ENCODE data around the gene CASP10. TPM values are rescaled to one million over a fixed set of nuclear protein-coding genes. Genes with fewer than 3 reads are reported as not detected.

CASP10 gene
- total and polyA plus RNA-seq, 2 of the 8 experiments (the other 6 are each of a cell fraction or from before 2014, with no cell fraction given), result 2.3 to 4.0 TPM

DNA sequence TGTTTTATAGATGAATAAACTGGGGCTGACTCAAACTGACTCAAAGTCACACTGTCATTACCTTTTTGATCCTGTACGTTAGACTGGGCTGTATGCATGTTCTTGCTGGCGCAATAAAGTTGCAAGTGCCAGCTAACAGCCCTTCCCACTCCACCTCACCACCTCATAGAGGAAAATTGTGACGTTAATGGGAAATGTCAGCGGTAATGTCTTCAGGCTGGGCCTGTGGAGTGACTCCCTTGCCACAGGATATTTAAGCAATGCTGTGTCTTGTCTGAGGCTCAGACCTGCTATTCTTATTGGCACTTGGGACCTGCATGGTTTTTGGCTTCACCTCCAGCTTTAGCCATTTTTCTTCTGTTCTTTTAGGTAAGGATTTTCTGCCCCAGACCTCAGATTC is 25.2 kb upstream of the CASP10 start:
- Histone ChIP-seq H2BK15ac (ENCODE audit: low read length) (no peak overlapping the region), H3K23me2 (ENCODE audit: low read depth, low read length) (no peaks in the 10 kb centered on the region), H2BK12ac (ENCODE audit: low read depth, low read length) (no peak overlapping the region), H3K56ac (replicated peaks; ENCODE audit: insufficient read length, low read depth, low read length) (no peak overlapping the region), H2AFZ (ENCODE audit: low read length) (peak overlapping the region; percentile 98), H3K18ac (ENCODE audit: extremely low read depth, low read length) (no peak overlapping the region), H3K79me1 (ENCODE audit: low read depth, low read length) (no peaks in the 10 kb centered on the region), H2AK5ac (ENCODE audit: low read depth, low read length) (no peak overlapping the region), H3K23ac (ENCODE audit: insufficient read length) (no peak overlapping the region), H4K8ac (ENCODE audit: extremely low read depth, insufficient read depth, low read length) (no peak overlapping the region), H3K27ac (ENCODE audit: low read depth, low read length) (peak overlapping the region; percentile 31; the same call in 1 of the 2 replicates), H3K9me3 (ENCODE audit: insufficient read depth in 2 of 2, low read depth in 1 of 2, low read length in 1 of 2) (no peaks in the 10 kb centered on the region), H4K20me1 (replicated peaks in 1 of 2; ENCODE audit: control insufficient read depth in 1 of 2, insufficient read depth in 2 of 2, low read length in 2 of 2) (no peaks in the 10 kb centered on the region), H3K4me2 (ENCODE audit: insufficient read depth in 1 of 2, low read depth in 2 of 2, low read length in 2 of 2) (0 out of 4 replicates have a peak overlapping the region, but pooled peaks of 1 of the 2 experiments have one; percentile 30), H2BK5ac (ENCODE audit: low read depth, low read length) (no peak overlapping the region), H3K36me3 (ENCODE audit: control insufficient read depth in 2 of 4, insufficient read depth in 4 of 4, low read length in 3 of 4) (no peaks in the 10 kb centered on the region), H3K14ac (ENCODE audit: insufficient read length) (no peak overlapping the region), H2BK20ac (ENCODE audit: low read length) (no peak overlapping the region), H3K4ac (replicated peaks; ENCODE audit: insufficient read length, low read depth, low read length) (no peak overlapping the region), H3K9ac (replicated peaks in 1 of 4; ENCODE audit: extremely low read depth in 1 of 4, low read depth in 3 of 4, low read length in 3 of 4) (no peak overlapping the region), H3K79me2 (ENCODE audit: control insufficient read depth in 1 of 2, insufficient read depth in 2 of 2, low read length in 2 of 2) (no peaks in the 10 kb centered on the region), H4K5ac (ENCODE audit: insufficient read length, low read depth, low read length) (peak overlapping the region; percentile 52), H3K4me1 (replicated peaks in 1 of 4; ENCODE audit: control insufficient read depth in 3 of 4, insufficient read depth in 4 of 4, low read length in 3 of 4) (peaks cover 0 to 6% (median 3%) of the 10 kb centered on the region in 4 experiments; a peak in 1 of 7 replicates), H3K27me3 (replicated peaks in 1 of 4; ENCODE audit: control insufficient read depth in 3 of 4, extremely low read depth in 1 of 4, insufficient read depth in 3 of 4, low read length in 3 of 4) (no peaks in the 10 kb centered on the region), H3K4me3 (ENCODE audit: extremely low read depth in 1 of 4, insufficient read depth in 2 of 4, low read depth in 3 of 4, low read length in 4 of 4) (no peak overlapping the region), H4K91ac (replicated peaks; ENCODE audit: insufficient read length, low read length) (no peak overlapping the region), H2BK120ac (replicated peaks; ENCODE audit: low read depth, low read length) (no peak overlapping the region)
- 69% methylated on average over 4 of the region's 4 CpGs; no CpG with 5 or more reads in 1 of the 2 experiments for WGBS, 2 experiments (ENCODE audit: extremely low coverage in 1 of 2, insufficient coverage in 1 of 2, insufficient read length in 1 of 2, insufficient replicate concordance in 2 of 2, low coverage in 1 of 2, low lambda C conversion rate in 2 of 2, missing lambda C conversion rate in 1 of 2)
- FAIRE-seq (no peak), DNase-seq (ENCODE audit: low read depth in 1 of 2, low spot score in 2 of 2) (no peak)
- ChIA-PET POLR2A (ENCODE audit: partially characterized antibody) (interaction anchor here (0.9 to 2.2 kb wide), 4 partner anchors 18 to 194 kb away, joined by 4 to 11 read pairs (median 4); partner anchors contain the start of gene ORC2), CTCF (ENCODE audit: partially characterized antibody) (interaction anchor here (0.6 to 4.1 kb wide), 44 partner anchors 8 to 299 kb away, joined by 3 to 61 read pairs (median 6); partner anchors contain the start of genes CASP10, CLK1, NDUFB3 and ORC2)
- TF ChIP-seq MAFK (IDR thresholded peaks at IDR 0.05; ENCODE audit: low read depth, low read length) (no peak), TAF1 (IDR thresholded peaks at IDR 0.05; ENCODE audit: low read depth, low read length) (no peak), SAP30 (IDR thresholded peaks at IDR 0.05; ENCODE audit: insufficient read depth, insufficient replicate concordance, low read length) (no peak), POLR2AphosphoS5 (IDR thresholded peaks at IDR 0.05; ENCODE audit: low read depth, low read length) (no peak), POLR2A (IDR thresholded peaks at IDR 0.05; ENCODE audit: control extremely low read depth in 1 of 2, low read depth in 2 of 2, low read length in 2 of 2) (no peak), HDAC6 (IDR thresholded peaks at IDR 0.05; ENCODE audit: low read depth, low read length) (no peak), RAD21 (IDR thresholded peaks at IDR 0.05 in 1 of 2, conservative IDR thresholded peaks at IDR 0.05 in 1 of 2; ENCODE audit: low read depth in 2 of 2, low read length in 2 of 2) (no peak), JUN (IDR thresholded peaks at IDR 0.05; ENCODE audit: low read depth, low read length) (no peak), CHD1 (IDR thresholded peaks at IDR 0.05; ENCODE audit: low read depth, low read length) (no peak), SP2 (IDR thresholded peaks at IDR 0.05; ENCODE audit: low read length) (no peak), KDM4A (IDR thresholded peaks at IDR 0.05; ENCODE audit: low read depth, low read length, severe bottlenecking) (no peak)
- TF ChIP-seq, protein P1, sequence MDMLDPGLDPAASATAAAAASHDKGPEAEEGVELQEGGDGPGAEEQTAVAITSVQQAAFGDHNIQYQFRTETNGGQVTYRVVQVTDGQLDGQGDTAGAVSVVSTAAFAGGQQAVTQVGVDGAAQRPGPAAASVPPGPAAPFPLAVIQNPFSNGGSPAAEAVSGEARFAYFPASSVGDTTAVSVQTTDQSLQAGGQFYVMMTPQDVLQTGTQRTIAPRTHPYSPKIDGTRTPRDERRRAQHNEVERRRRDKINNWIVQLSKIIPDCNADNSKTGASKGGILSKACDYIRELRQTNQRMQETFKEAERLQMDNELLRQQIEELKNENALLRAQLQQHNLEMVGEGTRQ (IDR thresholded peaks at IDR 0.05; ENCODE audit: low read length), result no peak

Measured in H1 (cell line).